Measurements from ENCODE around the gene CCDC88A.
A peak's percentile ranks its signal among the peaks of the same experiment; 100 is the strongest.
"Not testable (repeated sequence)": the region's sequence is repeated elsewhere in the genome, so short reads cannot be mapped to it uniquely, and the experiment has no call there.

The CCDC88A gene

GRCh38 chr2:55420871-55421270 is 1.2 kb upstream of the CCDC88A start:
- no peak for DNase-seq

DNA sequence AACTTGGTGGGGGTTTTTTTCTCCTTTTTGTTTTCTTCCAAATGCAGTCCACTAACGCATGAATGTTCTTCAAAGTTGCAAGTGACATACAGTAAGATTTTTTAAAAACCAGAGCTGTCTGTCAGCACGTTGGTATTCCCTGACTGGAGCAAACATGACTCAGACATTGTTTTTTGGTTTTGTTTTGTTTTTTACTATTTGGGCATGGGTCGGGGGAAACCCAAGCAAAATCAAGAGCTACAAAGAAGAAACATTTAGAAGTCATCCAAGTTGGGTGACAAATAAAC is 726 bp upstream of the CCDC88A start:
- DNase-seq = no peak

- DNase-seq = no peak
These were observed 400 bp downstream of the CCDC88A start for GRCh38 chr2:55419233-55419678.

DNA sequence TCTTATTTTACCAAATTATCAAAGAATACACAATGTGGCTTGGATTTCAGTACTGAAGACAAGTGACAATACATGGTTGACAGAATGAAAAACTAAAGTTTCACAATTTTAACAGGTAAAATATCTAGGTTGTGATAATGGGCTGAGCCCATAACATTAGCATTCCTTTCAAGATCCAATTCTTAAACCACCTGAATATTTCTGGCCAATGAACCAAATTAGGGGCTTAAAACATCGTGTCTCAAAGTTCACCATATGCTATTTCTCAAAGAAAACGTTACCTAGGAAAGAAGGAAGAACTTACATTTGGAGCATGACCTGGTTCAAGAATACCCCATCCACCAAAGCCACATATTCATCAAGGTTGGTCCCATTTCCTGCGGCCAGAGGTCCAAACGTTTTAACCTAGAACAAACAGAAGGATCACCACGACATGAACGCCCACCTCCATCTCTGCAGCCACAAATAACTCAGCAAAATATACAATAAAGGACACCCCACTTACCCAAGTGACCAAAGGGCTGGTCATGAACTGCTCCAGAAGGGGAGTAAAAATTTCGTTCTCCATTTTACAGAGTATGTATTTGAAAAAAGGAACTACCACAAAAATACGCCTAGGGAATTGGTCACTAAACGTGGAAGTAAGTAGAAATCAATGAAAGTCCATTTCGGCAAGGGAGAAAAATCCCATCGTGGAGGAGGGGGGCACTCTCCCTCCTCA is 984 bp downstream of the CCDC88A start:
- DNase-seq = peak; percentile 4

GRCh38 chr2:55418072-55418471 is 1.6 kb downstream of the CCDC88A start:
- no peak for DNase-seq

GRCh38 chr2:55416786-55417568 is 2.7 kb downstream of the CCDC88A start:
- DNase-seq = no peak

DNA sequence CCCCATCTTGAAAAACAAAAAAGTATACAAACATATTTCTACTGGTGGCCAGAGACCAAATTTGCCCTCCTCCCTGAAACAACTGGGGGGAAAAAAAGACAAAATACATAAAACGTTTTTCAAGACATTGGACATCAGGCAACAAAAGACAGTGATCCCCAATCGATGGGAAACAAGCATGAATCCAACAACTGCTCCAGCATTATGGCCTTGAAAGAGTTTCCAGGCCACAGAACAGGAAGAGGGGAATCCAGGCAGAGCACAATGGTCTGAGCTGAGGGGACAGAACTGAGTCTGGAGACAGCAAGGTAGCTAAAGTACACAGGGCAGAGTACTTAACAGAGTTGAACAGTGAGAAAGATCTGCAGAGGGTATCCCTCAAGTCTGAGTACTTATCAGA is 4.4 kb downstream of the CCDC88A start:
- DNase-seq = no peak

GRCh38 chr2:55408918-55409868 is 10.5 kb downstream of the CCDC88A start:
- no peak for DNase-seq

DNA sequence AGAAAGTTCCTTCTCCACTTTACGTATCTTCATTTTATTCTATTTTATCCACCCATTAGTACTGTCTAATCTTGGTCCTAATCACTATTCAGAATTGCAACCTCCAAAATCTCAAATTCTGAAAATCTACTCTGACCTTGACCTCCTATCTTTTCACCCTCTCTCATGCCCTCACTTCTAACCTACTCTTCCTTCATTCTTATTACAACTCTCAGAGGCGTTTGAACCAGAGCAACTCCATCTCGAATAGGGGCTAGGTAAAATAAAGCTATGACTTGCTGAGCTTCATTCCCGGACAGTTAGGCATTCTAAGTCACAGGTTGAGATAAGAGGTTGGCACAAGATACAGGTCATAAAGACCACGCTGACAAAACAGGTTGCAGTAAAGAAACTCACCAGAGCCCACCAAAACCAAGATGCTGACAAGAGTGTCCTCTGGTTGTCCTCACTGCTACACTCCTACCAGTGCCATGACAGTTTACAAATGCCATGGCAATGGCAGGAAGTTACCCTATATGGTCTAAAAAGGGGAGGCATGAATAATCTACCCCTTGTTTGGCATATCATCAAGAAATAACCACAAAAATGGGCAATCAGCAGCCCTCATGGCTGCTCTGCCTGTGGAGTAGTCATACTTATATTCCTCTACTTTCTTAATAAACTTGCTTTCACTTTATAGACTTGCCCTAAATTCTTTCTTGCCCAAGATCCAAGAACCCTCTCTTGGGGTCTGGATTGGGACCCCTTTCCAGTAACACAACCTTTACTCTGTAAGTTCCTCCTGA is 11.4 kb downstream of the CCDC88A start:
- DNase-seq = no peak

- no peak for DNase-seq
These were observed 14.5 kb downstream of the CCDC88A start for GRCh38 chr2:55405116-55405515.

- DNase-seq = no peak
These were observed 16.2 kb downstream of the CCDC88A start for GRCh38 chr2:55403256-55403998.

GRCh38 chr2:55401124-55401523 is 18.5 kb downstream of the CCDC88A start:
- no peak for DNase-seq

DNA sequence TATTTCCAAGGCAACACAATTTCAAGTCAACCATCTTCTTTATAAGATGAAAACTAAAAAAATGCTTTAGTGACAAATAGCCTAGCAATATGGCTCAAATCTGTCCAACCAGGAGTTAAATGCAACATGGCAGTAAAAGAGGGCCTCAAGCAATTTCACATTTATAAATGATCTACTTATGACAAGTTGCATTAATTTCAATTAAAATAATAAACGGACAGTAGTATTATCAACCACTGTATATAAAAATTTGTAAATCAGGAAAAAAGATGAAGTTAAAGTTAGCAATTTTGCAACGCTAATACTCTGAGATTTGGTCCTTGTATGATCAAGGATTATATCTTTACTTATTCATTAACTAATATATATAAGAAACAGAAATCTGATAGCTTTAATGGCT is 19.3 kb downstream of the CCDC88A start:
- no peak for DNase-seq

- no peak for DNase-seq
These were observed 19.8 kb downstream of the CCDC88A start for GRCh38 chr2:55399815-55400214.

GRCh38 chr2:55395724-55396605 is 23.7 kb downstream of the CCDC88A start:
- no peak for DNase-seq

GRCh38 chr2:55391615-55392242 is 27.9 kb downstream of the CCDC88A start:
- no peak for DNase-seq

DNA sequence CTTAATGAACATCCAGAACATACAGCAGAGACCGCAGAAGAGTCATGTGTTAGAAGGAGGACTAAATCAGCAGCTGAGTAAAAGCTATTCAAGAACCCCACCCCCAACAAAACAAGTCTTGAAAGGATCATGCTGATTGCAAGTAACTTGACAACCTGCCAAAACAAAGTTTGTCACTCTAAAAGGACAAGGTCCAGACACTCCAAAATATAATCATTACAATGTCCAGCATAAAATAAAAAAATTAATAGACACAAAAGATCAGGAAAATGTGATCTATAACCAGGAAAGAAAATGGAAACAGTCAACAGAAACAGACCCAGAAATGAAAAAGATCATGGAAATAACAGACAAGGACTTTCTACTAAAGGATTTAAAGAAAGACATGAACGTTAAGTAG is 28.5 kb downstream of the CCDC88A start:
- no peak for DNase-seq

DNA sequence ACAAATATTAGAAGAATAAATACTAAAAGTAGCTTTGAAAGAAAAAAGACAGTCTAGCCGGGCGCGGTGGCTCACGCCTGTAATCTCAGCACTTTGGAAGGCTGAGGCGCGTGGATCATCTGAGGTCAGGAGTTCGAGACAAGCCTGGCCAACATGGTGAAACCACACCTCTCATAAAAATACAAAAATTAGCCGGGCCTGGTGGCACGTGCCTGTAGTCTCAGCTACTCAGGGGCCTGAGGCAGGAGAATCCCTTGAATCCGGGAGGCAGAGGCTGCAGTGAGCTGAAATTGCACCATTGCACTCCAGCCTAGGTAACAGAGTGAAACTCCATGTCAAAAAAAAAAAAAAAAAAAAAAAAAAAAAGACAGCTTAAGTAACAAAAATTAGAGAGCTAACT is 34.1 kb downstream of the CCDC88A start:
- not testable (repeated sequence) for DNase-seq

GRCh38 chr2:55384786-55385185 is 34.9 kb downstream of the CCDC88A start:
- no peak for DNase-seq

DNA sequence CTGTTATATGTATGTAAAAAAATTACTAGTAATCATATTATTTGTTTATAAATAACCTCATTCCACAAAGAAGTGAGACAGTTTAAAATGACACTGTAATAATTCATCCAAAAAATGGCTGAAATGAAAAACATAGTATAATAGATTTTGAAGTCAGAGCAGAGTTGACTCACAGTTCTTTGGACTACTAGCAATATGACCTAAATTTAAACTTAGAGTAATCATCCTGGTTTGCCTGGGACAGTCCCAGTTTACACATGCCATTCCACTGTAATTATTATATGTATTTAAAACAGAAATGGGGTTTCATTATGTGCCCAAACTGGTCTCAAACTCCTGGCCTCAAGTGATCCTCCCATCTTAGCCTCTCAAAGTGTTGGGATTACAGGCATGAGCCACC is 48.3 kb downstream of the CCDC88A start:
- DNase-seq = no peak
